ENCODE measurements around the gene PEA15.

Gene PEA15

GRCh38 chr1:160239582-160240299 is 34.6 kb downstream of the PEA15 start:
- no peak for DNase-seq (ENCODE audit: low read depth in 3 of 3)

GRCh38 chr1:160243767-160244166 is 38.6 kb downstream of the PEA15 start:
- no peak for DNase-seq (ENCODE audit: low read depth in 3 of 3)

- no peak for DNase-seq (ENCODE audit: low read depth in 3 of 3)
Measured at GRCh38 chr1:160244209-160244608, 39.0 kb downstream of the PEA15 start.

- DNase-seq (ENCODE audit: low read depth in 3 of 3): no peak
Measured at GRCh38 chr1:160245434-160245833, 40.2 kb downstream of the PEA15 start.

- DNase-seq (ENCODE audit: low read depth in 3 of 3): no peak
Measured at GRCh38 chr1:160247053-160247452, 41.9 kb downstream of the PEA15 start.

- DNase-seq (ENCODE audit: low read depth in 3 of 3): no peak
Measured at GRCh38 chr1:160251011-160251410, 45.8 kb downstream of the PEA15 start.

- DNase-seq (ENCODE audit: low read depth in 3 of 3): peak in 2 of 3 donors; percentile 8 to 23
Measured at GRCh38 chr1:160251687-160252526, 46.7 kb downstream of the PEA15 start.

GRCh38 chr1:160255781-160256300 is 50.7 kb downstream of the PEA15 start:
- DNase-seq (ENCODE audit: low read depth in 3 of 3): no peak

- no peak for DNase-seq (ENCODE audit: low read depth in 3 of 3)
Measured at GRCh38 chr1:160256396-160257046, 51.3 kb downstream of the PEA15 start.

GRCh38 chr1:160257411-160258015 is 52.3 kb downstream of the PEA15 start:
- DNase-seq (ENCODE audit: low read depth in 3 of 3): no peak

GRCh38 chr1:160258177-160258798 is 53.1 kb downstream of the PEA15 start:
- no peak for DNase-seq (ENCODE audit: low read depth in 3 of 3)

- DNase-seq (ENCODE audit: low read depth in 3 of 3): no peak
Measured at GRCh38 chr1:160260406-160261382, 55.5 kb downstream of the PEA15 start.

GRCh38 chr1:160261556-160261892 is 56.3 kb downstream of the PEA15 start:
- peak; percentile 45 to 59 (median 55) for DNase-seq (ENCODE audit: low read depth in 3 of 3)

- DNase-seq (ENCODE audit: low read depth in 3 of 3): peak; percentile 96 to 98 (median 96)
Measured at GRCh38 chr1:160261893-160262794, 57.0 kb downstream of the PEA15 start, which contains the start of gene DCAF8. DCAF8 (minus strand) TSS chr1:160262549; CDS start chr1:160244008, 18,541 bp downstream.

GRCh38 chr1:160264795-160265307 is 59.7 kb downstream of the PEA15 start:
- DNase-seq (ENCODE audit: low read depth in 3 of 3): no peak

All from stimulated activated CD4-positive, alpha-beta T cell treated with anti-CD3 and anti-CD28 coated beads, TNF-alpha, amount 100 ng/mL, for 48 hours (primary cell).